Measurements from ENCODE around the gene SCO2.

GRCh38 chr22:50488886-50489285, 36.5 kb downstream of the SCO2 start:
- no peak for TF ChIP-seq CTCF (IDR thresholded peaks at IDR 0.05; ENCODE audit: borderline replicate concordance, extremely low read depth, low read length, poor library complexity, severe bottlenecking)
- no peak for TF ChIP-seq EZH2 (IDR thresholded peaks at IDR 0.05; ENCODE audit: borderline replicate concordance, low read depth, low read length, severe bottlenecking)

Data from DND-41 (cell line).